ENCODE results near the gene ONECUT3. TPM values are rescaled to one million over a fixed set of nuclear protein-coding genes. Genes with fewer than 3 reads are reported as not detected.

ONECUT3 gene
- total RNA-seq, 4 donors from 2014 or later, result not detected

GRCh38 chr19:1807695-1808394, 54.5 kb downstream of the ONECUT3 start:
- H3K4me3 ChIP-seq (ENCODE audit: low read depth, poor library complexity, severe bottlenecking), result no peak overlapping the region
- 49 to 63% methylated on average over 29 to 30 of the region's 30 CpGs for WGBS, 2 donors
- TF ChIP-seq CTCF (IDR thresholded peaks at IDR 0.05) (no peak), POLR2A (IDR thresholded peaks at IDR 0.05) (no peak)
- intact Hi-C loops (cut with DNase I; ENCODE audit: low total_unique reads), result no loop called here
- DNase-seq (ENCODE audit: low spot score in 2 of 2), result no peak

- intact Hi-C loops (cut with DNase I; ENCODE audit: low total_unique reads), result no loop called here
- TF ChIP-seq CTCF (IDR thresholded peaks at IDR 0.05) (no peak), POLR2A (IDR thresholded peaks at IDR 0.05) (no peak)
- WGBS, 2 donors, result 38 to 71% methylated on average over 1 to 2 of the region's 2 CpGs
These were observed 55.1 kb downstream of the ONECUT3 start for GRCh38 chr19:1808395-1808731.

GRCh38 chr19:1809678-1810077, 56.4 kb downstream of the ONECUT3 start:
- 68 to 70% methylated on average over 17 to 18 of the region's 18 CpGs for WGBS, 2 donors
- no peak for DNase-seq (ENCODE audit: low spot score in 2 of 2)
- no peak overlapping the region for H3K4me3 ChIP-seq (ENCODE audit: low read depth, poor library complexity, severe bottlenecking)
- intact Hi-C loops (cut with DNase I; ENCODE audit: low total_unique reads), result loop anchor here (10.0 kb wide), 1 partner anchor 135 kb away; no protein-coding TSS in a partner anchor
- TF ChIP-seq POLR2A (IDR thresholded peaks at IDR 0.05), result no peak
- no peak for TF ChIP-seq CTCF (IDR thresholded peaks at IDR 0.05)

More at GRCh38 chr19:1808395-1808731, 55.1 kb downstream of the ONECUT3 start:
- no peak for DNase-seq (ENCODE audit: low spot score in 2 of 2)
- no peak overlapping the region for H3K4me3 ChIP-seq (ENCODE audit: low read depth, poor library complexity, severe bottlenecking)

GRCh38 chr19:1810439-1811160, 57.3 kb downstream of the ONECUT3 start:
- no peak overlapping the region for H3K4me3 ChIP-seq (ENCODE audit: low read depth, poor library complexity, severe bottlenecking)
- intact Hi-C loops (cut with DNase I; ENCODE audit: low total_unique reads), result loop anchor here (10.0 kb wide), 1 partner anchor 136 kb away; no protein-coding TSS in a partner anchor
- WGBS, 2 donors, result 91 to 92% methylated on average over 19 of the region's 19 CpGs
- no peak for TF ChIP-seq CTCF (IDR thresholded peaks at IDR 0.05)
- TF ChIP-seq POLR2A (IDR thresholded peaks at IDR 0.05), result no peak
- no peak for DNase-seq (ENCODE audit: low spot score in 2 of 2)

- H3K4me3 ChIP-seq (ENCODE audit: low read depth, poor library complexity, severe bottlenecking), result peak overlapping the region; percentile 15
- peak; percentile 64 to 93 for DNase-seq (ENCODE audit: low spot score in 2 of 2)
- TF ChIP-seq POLR2A (IDR thresholded peaks at IDR 0.05) (no peak), CTCF (IDR thresholded peaks at IDR 0.05) (no peak)
- intact Hi-C loops (cut with DNase I; ENCODE audit: low total_unique reads), result loop anchor here (10.0 kb wide), 1 partner anchor 137 kb away; no protein-coding TSS in a partner anchor
- WGBS, 2 donors, result 5 to 9% methylated on average over 12 to 13 of the region's 13 CpGs
These were observed 58.2 kb downstream of the ONECUT3 start for GRCh38 chr19:1811472-1811894.

Measured in lower leg skin (tissue), 4 donors.